Measurements from ENCODE around the gene RNASEH2A.
A peak's percentile ranks its signal among the peaks of the same experiment; 100 is the strongest.

The RNASEH2A gene

GRCh38 chr19:12806242-12807081 lies at the start of gene RNASEH2A:
TSS of gene RNASEH2A (plus strand) at chr19:12806584. CDS start at chr19:12806674, 90 bp downstream.
- DNase-seq: peak; percentile 54 to 77

- peak; percentile 8 to 10 for DNase-seq
These were observed 48.7 kb upstream of the RNASEH2A start for GRCh38 chr19:12757544-12758274.

GRCh38 chr19:12759686-12760085 lies 46.7 kb upstream of the RNASEH2A start:
- DNase-seq: no peak

- DNase-seq: no peak
These were observed 43.3 kb upstream of the RNASEH2A start for GRCh38 chr19:12763100-12763499.

GRCh38 chr19:12764698-12765097 lies 41.7 kb upstream of the RNASEH2A start:
- no peak for DNase-seq

GRCh38 chr19:12766051-12766521 lies 40.3 kb upstream of the RNASEH2A start:
- peak; percentile 46 to 64 for DNase-seq

GRCh38 chr19:12767150-12767549 lies 39.2 kb upstream of the RNASEH2A start:
- DNase-seq: no peak

GRCh38 chr19:12767666-12768065 lies 38.7 kb upstream of the RNASEH2A start:
- DNase-seq: no peak

GRCh38 chr19:12769689-12770088 lies 36.7 kb upstream of the RNASEH2A start:
- DNase-seq: peak; percentile 36 to 80

GRCh38 chr19:12770922-12771321 lies 35.5 kb upstream of the RNASEH2A start:
- no peak for DNase-seq

- DNase-seq: no peak
These were observed 34.1 kb upstream of the RNASEH2A start for GRCh38 chr19:12772323-12772722.

- DNase-seq: no peak
These were observed 32.8 kb upstream of the RNASEH2A start for GRCh38 chr19:12773571-12773970.

GRCh38 chr19:12774588-12775555 lies 31.5 kb upstream of the RNASEH2A start, which contains the start of gene HOOK2:
TSS of gene HOOK2 (minus strand) at chr19:12775552. CDS start at chr19:12775449, 103 bp downstream.
- peak; percentile 53 to 86 for DNase-seq

- DNase-seq: peak; percentile 35 to 51
These were observed 29.0 kb upstream of the RNASEH2A start for GRCh38 chr19:12777217-12778016.

GRCh38 chr19:12778017-12778904 lies 28.1 kb upstream of the RNASEH2A start:
- peak in 1 of 2 experiments; percentile 14 for DNase-seq

GRCh38 chr19:12778905-12779161 lies 27.6 kb upstream of the RNASEH2A start:
- no peak for DNase-seq

- no peak for DNase-seq
These were observed 27.0 kb upstream of the RNASEH2A start for GRCh38 chr19:12779162-12779993.

- no peak for DNase-seq
These were observed 24.3 kb upstream of the RNASEH2A start for GRCh38 chr19:12782174-12782423.

GRCh38 chr19:12782424-12783290 lies 23.7 kb upstream of the RNASEH2A start:
- peak in 1 of 2 experiments; percentile 2 for DNase-seq

Data from NCI-H187 (cell line).